Testis (tissue), 3 donors: ENCODE results near the gene TBC1D10A. TPM values are rescaled to one million over a fixed set of nuclear protein-coding genes. Genes with fewer than 3 reads are reported as not detected.

Experiments used
- DNase-seq: peaks from one replicate; pipeline ENCODE4 v3.0.0-alpha.2; 2019
- H3K27ac ChIP-seq, 2 donors: fragments of 200-600 bp; sonication (generic); one replicate each; pipeline ENCODE4 v1.5.1; 2019
- H3K27me3 ChIP-seq: fragments of 200-600 bp; sonication (generic); one replicate; pipeline ENCODE4 v1.5.1; 2019
- H3K36me3 ChIP-seq: fragments of 200-600 bp; sonication (generic); one replicate; pipeline ENCODE4 v1.5.1; 2017; ENCODE audit warnings: low read depth; ENCODE audit errors: missing control alignments
- H3K4me1 ChIP-seq: fragments of 200-600 bp; sonication (generic); one replicate; pipeline ENCODE4 v1.5.1; 2019
- H3K4me3 ChIP-seq, 2 donors: fragments of 200-600 bp; sonication (generic); one replicate each; pipeline ENCODE4 v1.5.1; 2017 to 2019
- H3K9me3 ChIP-seq: fragments of 200-600 bp; sonication (generic); one replicate; pipeline ENCODE4 v1.5.1; 2017
- CTCF ChIP-seq, 3 experiments: fragments of 450-650 bp in 2 of 3; fragments of 200-600 bp in 1 of 3; sonication (generic) in 1 of 3; IDR thresholded peaks; one replicate each; pipeline ENCODE4 v1.5.1; 2016 to 2019; ENCODE audit warnings: antibody characterized with exemption in 3 of 3, mild to moderate bottlenecking in 2 of 3, moderate library complexity in 1 of 3
- POLR2A ChIP-seq: fragments of 450-650 bp; IDR thresholded peaks from one replicate; pipeline ENCODE4 v1.6.1; 2017; ENCODE audit warnings: antibody characterized with exemption, mild to moderate bottlenecking, moderate library complexity
- WGBS, 2 donors: methylation state at CpG; one replicate each; pipeline ENCODE4 v1.1.5; 2018; 5-methylcytosine and 5-hydroxymethylcytosine counted together
- intact Hi-C: fragments of 100-400 bp; cut with DNase I; formaldehyde crosslinking; loops from one replicate; pipeline ENCODE4 v1.15.1; 2023; ENCODE audit warnings: low total_unique reads
- polyA plus RNA-seq: library from polyadenylated mRNA; stranded (reverse); fragments of 350-450 nt; fragmentation: Illumina TruSeq; extraction: RNeasy Lipid Tissue Mini Kit (QIAGEN cat#74804); gene quantifications from one replicate; pipeline ENCODE4 v1.2.3, GENCODE V29; 2014; ENCODE audit warnings: low read depth, low replicate concordance; ENCODE audit not compliant: insufficient read depth
- total RNA-seq, 2 donors: library from RNA; depleted of rRNA; stranded (reverse); fragments of >200 nt; gene quantifications; one replicate each; pipeline ENCODE4 v1.2.3, GENCODE V29; 2016

Gene TBC1D10A
- total and polyA plus RNA-seq, 3 donors from 2014 or later = 48.4 to 79.1 (median 51.0) TPM

- H3K27me3 ChIP-seq = no peaks in the 10 kb centered on the region
- DNase-seq = no peak
Measured at GRCh38 chr22:30245181-30245984, 81.4 kb downstream of the TBC1D10A start.

GRCh38 chr22:30244641-30245040 lies 82.1 kb downstream of the TBC1D10A start:
- Histone ChIP-seq H3K4me3 (no peak overlapping the region), H3K36me3 (no peaks in the 10 kb centered on the region), H3K27me3 (no peaks in the 10 kb centered on the region), H3K9me3 (no peaks in the 10 kb centered on the region), H3K4me1 (peaks cover 11% of the 10 kb centered on the region), H3K27ac (no peak overlapping the region)
- 92 to 96% methylated on average over 5 of the region's 5 CpGs for WGBS, 2 donors
- intact Hi-C loops = no loop called here
- no peak for TF ChIP-seq CTCF (IDR thresholded peaks at IDR 0.05)
- no peak for TF ChIP-seq POLR2A
- no peak for DNase-seq

More at GRCh38 chr22:30245181-30245984, 81.4 kb downstream of the TBC1D10A start:
- Histone ChIP-seq H3K9me3 (no peaks in the 10 kb centered on the region), H3K4me1 (peaks cover 11% of the 10 kb centered on the region), H3K36me3 (no peaks in the 10 kb centered on the region), H3K4me3 (peak overlapping the region; percentile 26 to 56), H3K27ac (no peak overlapping the region)
- intact Hi-C loops = no loop called here
- 41 to 57% methylated on average over 13 to 15 of the region's 15 CpGs for WGBS, 2 donors
- no peak for TF ChIP-seq POLR2A
- no peak for TF ChIP-seq CTCF (IDR thresholded peaks at IDR 0.05)

GRCh38 chr22:30244066-30244465 lies 82.7 kb downstream of the TBC1D10A start:
- intact Hi-C loops = no loop called here
- no peaks in the 10 kb centered on the region for H3K9me3 ChIP-seq
- H3K36me3 ChIP-seq = no peaks in the 10 kb centered on the region
- H3K27me3 ChIP-seq = no peaks in the 10 kb centered on the region
- DNase-seq = no peak
- 90 to 95% methylated on average over 10 of the region's 10 CpGs for WGBS, 2 donors
- no peak overlapping the region for H3K27ac ChIP-seq
- no peak overlapping the region for H3K4me3 ChIP-seq
- peaks cover 15% of the 10 kb centered on the region for H3K4me1 ChIP-seq
- TF ChIP-seq CTCF (IDR thresholded peaks at IDR 0.05) = no peak
- no peak for TF ChIP-seq POLR2A

GRCh38 chr22:30243661-30244060 lies 83.1 kb downstream of the TBC1D10A start:
- Histone ChIP-seq H3K4me1 (peaks cover 19% of the 10 kb centered on the region), H3K27me3 (no peaks in the 10 kb centered on the region), H3K4me3 (no peak overlapping the region), H3K9me3 (no peaks in the 10 kb centered on the region), H3K36me3 (no peaks in the 10 kb centered on the region), H3K27ac (no peak overlapping the region)
- DNase-seq = no peak
- intact Hi-C loops = no loop called here
- 92 to 95% methylated on average over 8 to 22 of the region's 22 CpGs for WGBS, 2 donors
- TF ChIP-seq CTCF (IDR thresholded peaks at IDR 0.05) (no peak), POLR2A (no peak)

Other genes starting within 250 kb of the TBC1D10A start
- 10 to 100 TPM; 14.7 to 24.2 TPM for gene HORMAD2, start 246.5 kb downstream of the TBC1D10A start, total RNA-seq
- gene HORMAD2, start 246.5 kb downstream of the TBC1D10A start, polyA plus RNA-seq = 45.2 TPM
- 1 to 10 TPM in 1 of 2 donors, under 1 TPM in 1; 0.08 to 1.4 TPM for gene LIF, start 80.2 kb downstream of the TBC1D10A start, total RNA-seq
- gene LIF, start 80.2 kb downstream of the TBC1D10A start, polyA plus RNA-seq = 1.4 TPM
- 1 to 10 TPM in 1 of 2 donors, not detected in 1; 1.6 TPM for gene OSM, start 60.1 kb downstream of the TBC1D10A start, total RNA-seq
- 0.69 TPM for gene OSM, start 60.1 kb downstream of the TBC1D10A start, polyA plus RNA-seq
- 10 to 100 TPM; 36.7 to 71.4 TPM for gene CASTOR1, start 37.4 kb downstream of the TBC1D10A start, total RNA-seq
- gene CASTOR1, start 37.4 kb downstream of the TBC1D10A start, polyA plus RNA-seq = 32.8 TPM
- gene SF3A1, start 30.0 kb upstream of the TBC1D10A start, total RNA-seq = 100 to 1,000 TPM; 159 to 174 TPM
- 272 TPM for gene SF3A1, start 30.0 kb upstream of the TBC1D10A start, polyA plus RNA-seq
- 10 to 100 TPM; 70.1 to 81.9 TPM for gene CCDC157, start 30.1 kb upstream of the TBC1D10A start, total RNA-seq
- 69.2 TPM for gene CCDC157, start 30.1 kb upstream of the TBC1D10A start, polyA plus RNA-seq
- 10 to 100 TPM; 20.9 to 24.6 TPM for gene RNF215, start 60.5 kb upstream of the TBC1D10A start, total RNA-seq
- 18.2 TPM for gene RNF215, start 60.5 kb upstream of the TBC1D10A start, polyA plus RNA-seq
- 1 to 10 TPM; 2.2 to 3.5 TPM for gene SEC14L2, start 70.1 kb upstream of the TBC1D10A start, total RNA-seq
- gene SEC14L2, start 70.1 kb upstream of the TBC1D10A start, polyA plus RNA-seq = 4.7 TPM
- 10 to 100 TPM in 1 of 2 donors, 1 to 10 TPM in 1; 9.3 to 13.2 TPM for gene MTFP1, start 98.8 kb upstream of the TBC1D10A start, total RNA-seq
- 5.7 TPM for gene MTFP1, start 98.8 kb upstream of the TBC1D10A start, polyA plus RNA-seq
- under 1 TPM; 0.24 to 0.25 TPM for gene SEC14L3, start 145.1 kb upstream of the TBC1D10A start, total RNA-seq
- gene SEC14L3, start 145.1 kb upstream of the TBC1D10A start, polyA plus RNA-seq = 0.28 TPM
- gene SEC14L4, start 178.8 kb upstream of the TBC1D10A start, total RNA-seq = 10 to 100 TPM; 27.6 to 28.8 TPM
- gene SEC14L4, start 178.8 kb upstream of the TBC1D10A start, polyA plus RNA-seq = 11.5 TPM
- gene SEC14L6, start 219.8 kb upstream of the TBC1D10A start, total RNA-seq = 10 to 100 TPM; 17.0 to 28.2 TPM
- gene SEC14L6, start 219.8 kb upstream of the TBC1D10A start, polyA plus RNA-seq = 12.3 TPM
- 10 to 100 TPM; 11.3 to 18.5 TPM for gene GAL3ST1, start 247.7 kb upstream of the TBC1D10A start, total RNA-seq
- 4.2 TPM for gene GAL3ST1, start 247.7 kb upstream of the TBC1D10A start, polyA plus RNA-seq